ENCODE results near the gene TTLL6. TPM values are rescaled to one million over a fixed set of nuclear protein-coding genes. Genes with fewer than 3 reads are reported as not detected.

Gene TTLL6
- total RNA-seq, 2 donors from 2014 or later: 0.49 to 2.1 TPM

DNA sequence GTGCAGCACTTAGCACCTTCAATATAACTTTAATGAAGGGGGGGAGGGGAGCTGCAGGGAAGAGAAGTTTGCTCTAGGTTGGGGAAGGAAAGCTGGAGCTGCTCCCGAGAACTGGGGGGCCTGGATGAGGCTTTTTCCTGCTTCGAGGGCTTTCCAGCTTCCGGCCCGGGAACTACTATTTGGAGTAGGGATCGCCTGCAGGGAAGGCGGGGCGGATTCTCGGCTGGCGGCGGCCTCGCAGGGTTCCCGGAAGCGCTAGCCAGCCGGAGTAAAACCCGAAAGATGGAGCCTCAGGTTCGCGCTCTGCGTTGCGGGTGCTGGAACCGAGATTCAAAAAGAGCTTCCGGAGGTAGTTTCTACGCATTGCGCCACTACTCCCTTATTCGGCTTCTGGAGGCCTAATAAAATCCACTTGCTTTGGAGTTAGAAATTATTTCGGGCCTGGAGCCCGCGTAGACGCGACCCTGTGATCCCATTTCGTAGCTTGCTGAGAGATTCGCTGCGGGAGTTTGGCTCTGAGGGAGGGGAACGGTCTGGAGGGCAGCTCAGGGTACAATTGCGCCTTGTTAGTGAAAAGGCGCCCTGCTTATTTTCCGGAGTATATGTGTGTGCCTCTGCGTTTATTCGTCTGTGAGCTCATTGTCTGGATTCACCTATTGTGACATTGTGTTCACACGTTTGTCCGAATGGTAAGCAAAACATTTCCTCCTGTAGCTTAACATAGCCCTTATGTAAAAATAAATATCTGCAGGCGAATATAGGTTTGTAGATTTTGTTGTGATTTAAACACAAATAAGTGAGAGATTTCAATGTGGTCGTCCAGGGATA lies 93.4 kb downstream of the TTLL6 start:
- Mint-ChIP-seq H3K9me3 (no peaks in the 10 kb centered on the region), H3K4me1 (peaks cover 8% of the 10 kb centered on the region), H3K27me3 (ENCODE audit: insufficient read depth) (peaks cover 100% of the 10 kb centered on the region), H3K36me3 (ENCODE audit: low read depth) (no peaks in the 10 kb centered on the region), H3K4me3 (no peak overlapping the region), H3K27ac (no peak overlapping the region)
- Histone ChIP-seq H3K9ac (ENCODE audit: extremely low read depth, low read length, poor library complexity, severe bottlenecking) (no peak overlapping the region), H3K4me1 (ENCODE audit: control insufficient read depth, insufficient read depth, low read length) (no peaks in the 10 kb centered on the region), H3K36me3 (ENCODE audit: control insufficient read depth, insufficient read depth, low read length) (no peaks in the 10 kb centered on the region), H3K9me3 (ENCODE audit: control insufficient read depth, low read length) (no peaks in the 10 kb centered on the region), H3K4me3 (ENCODE audit: low read length) (no peak overlapping the region), H3K27me3 (ENCODE audit: control insufficient read depth, insufficient read depth, low read length, poor library complexity, severe bottlenecking) (peaks cover 100% of the 10 kb centered on the region), H3K27ac (ENCODE audit: low read depth, low read length) (no peak overlapping the region)
- 2 to 6% methylated on average over 31 to 42 of the region's 42 CpGs for whole genome bisulfite sequencing, 2 experiments (ENCODE audit: insufficient coverage in 1 of 2, insufficient read length in 1 of 2)
- TF ChIP-seq, protein P1, sequence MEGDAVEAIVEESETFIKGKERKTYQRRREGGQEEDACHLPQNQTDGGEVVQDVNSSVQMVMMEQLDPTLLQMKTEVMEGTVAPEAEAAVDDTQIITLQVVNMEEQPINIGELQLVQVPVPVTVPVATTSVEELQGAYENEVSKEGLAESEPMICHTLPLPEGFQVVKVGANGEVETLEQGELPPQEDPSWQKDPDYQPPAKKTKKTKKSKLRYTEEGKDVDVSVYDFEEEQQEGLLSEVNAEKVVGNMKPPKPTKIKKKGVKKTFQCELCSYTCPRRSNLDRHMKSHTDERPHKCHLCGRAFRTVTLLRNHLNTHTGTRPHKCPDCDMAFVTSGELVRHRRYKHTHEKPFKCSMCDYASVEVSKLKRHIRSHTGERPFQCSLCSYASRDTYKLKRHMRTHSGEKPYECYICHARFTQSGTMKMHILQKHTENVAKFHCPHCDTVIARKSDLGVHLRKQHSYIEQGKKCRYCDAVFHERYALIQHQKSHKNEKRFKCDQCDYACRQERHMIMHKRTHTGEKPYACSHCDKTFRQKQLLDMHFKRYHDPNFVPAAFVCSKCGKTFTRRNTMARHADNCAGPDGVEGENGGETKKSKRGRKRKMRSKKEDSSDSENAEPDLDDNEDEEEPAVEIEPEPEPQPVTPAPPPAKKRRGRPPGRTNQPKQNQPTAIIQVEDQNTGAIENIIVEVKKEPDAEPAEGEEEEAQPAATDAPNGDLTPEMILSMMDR (conservative IDR thresholded peaks at IDR 0.05): no peak
- DNase-seq: peak; percentile 90

- peak; percentile 85 for DNase-seq
- no peaks in the 10 kb centered on the region for H3K4me1 ChIP-seq (ENCODE audit: control insufficient read depth, insufficient read depth, low read length)
- Mint-ChIP-seq H3K27me3 (ENCODE audit: insufficient read depth) (peaks cover 100% of the 10 kb centered on the region), H3K4me3 (no peak within 1 kb of the TSS), H3K9me3 (no peaks in the 10 kb centered on the region), H3K27ac (no peak within 1 kb of the TSS), H3K36me3 (ENCODE audit: low read depth) (no peaks in the 10 kb centered on the region), H3K4me1 (peaks cover 14% of the 10 kb centered on the region)
- 4 to 5% methylated on average over 8 to 16 of the region's 21 CpGs for WGBS, 2 experiments (ENCODE audit: insufficient coverage in 1 of 2, insufficient read length in 1 of 2)
- no peak within 1 kb of the TSS for H3K9ac ChIP-seq (ENCODE audit: extremely low read depth, low read length, poor library complexity, severe bottlenecking)
- peaks cover 100% of the 10 kb centered on the region for H3K27me3 ChIP-seq (ENCODE audit: control insufficient read depth, insufficient read depth, low read length, poor library complexity, severe bottlenecking)
- no peaks in the 10 kb centered on the region for H3K9me3 ChIP-seq (ENCODE audit: control insufficient read depth, low read length)
- H3K36me3 ChIP-seq (ENCODE audit: control insufficient read depth, insufficient read depth, low read length): no peaks in the 10 kb centered on the region
- no peak within 1 kb of the TSS for H3K4me3 ChIP-seq (ENCODE audit: low read length)
- H3K27ac ChIP-seq (ENCODE audit: low read depth, low read length): no peak within 1 kb of the TSS
- TF ChIP-seq, protein P1 (conservative IDR thresholded peaks at IDR 0.05): no peak
Observed at GRCh38 chr17:48722915-48723422, 94.1 kb downstream of the TTLL6 start, which contains the start of gene PRAC2. PRAC2 (plus strand) TSS chr17:48723185; CDS start chr17:48724411, 1,226 bp downstream.

GRCh38 chr17:48722201-48722907 lies 94.7 kb downstream of the TTLL6 start, which contains the start of gene PRAC1:
PRAC1 (minus strand) TSS chr17:48722518; CDS start chr17:48722392, 126 bp downstream.
- H3K36me3 Mint-ChIP-seq (ENCODE audit: low read depth): no peaks in the 10 kb centered on the region
- TF ChIP-seq, protein P1 (conservative IDR thresholded peaks at IDR 0.05): no peak
- peak; percentile 79 for DNase-seq
- H3K27ac Mint-ChIP-seq: no peak within 1 kb of the TSS
- H3K4me3 ChIP-seq (ENCODE audit: low read length): no peak within 1 kb of the TSS
- H3K9me3 Mint-ChIP-seq: no peaks in the 10 kb centered on the region
- peaks cover 14% of the 10 kb centered on the region for H3K4me1 Mint-ChIP-seq
- WGBS, 2 experiments (ENCODE audit: insufficient coverage in 1 of 2, insufficient read length in 1 of 2): 20 to 53% methylated on average over 11 to 21 of the region's 21 CpGs
- peaks cover 100% of the 10 kb centered on the region for H3K27me3 Mint-ChIP-seq (ENCODE audit: insufficient read depth)
- H3K36me3 ChIP-seq (ENCODE audit: control insufficient read depth, insufficient read depth, low read length): no peaks in the 10 kb centered on the region
- H3K9me3 ChIP-seq (ENCODE audit: control insufficient read depth, low read length): no peaks in the 10 kb centered on the region
- H3K27ac ChIP-seq (ENCODE audit: low read depth, low read length): no peak within 1 kb of the TSS
- peaks cover 100% of the 10 kb centered on the region for H3K27me3 ChIP-seq (ENCODE audit: control insufficient read depth, insufficient read depth, low read length, poor library complexity, severe bottlenecking)
- no peak within 1 kb of the TSS for H3K4me3 Mint-ChIP-seq
- H3K4me1 ChIP-seq (ENCODE audit: control insufficient read depth, insufficient read depth, low read length): no peaks in the 10 kb centered on the region
- no peak within 1 kb of the TSS for H3K9ac ChIP-seq (ENCODE audit: extremely low read depth, low read length, poor library complexity, severe bottlenecking)

Measured in endodermal cell (in vitro differentiated cells).